Brain microvascular endothelial cell (primary cell): ENCODE data around the gene SNRNP40.

ENCODE experiments used
- DNase-seq: peaks from one replicate; pipeline ENCODE4 v3.0.0-alpha.2; 2020
- H3K27ac ChIP-seq: fragments of 250-450 bp; sonication (Bioruptor Pico); 2 replicates; pipeline ENCODE4 v1.5.1; 2020; ENCODE audit warnings: mild to moderate bottlenecking, moderate library complexity
- H3K27me3 ChIP-seq: fragments of 250-450 bp; sonication (Bioruptor Pico); replicated peaks from 2 replicates; pipeline ENCODE4 v1.5.1; 2020; ENCODE audit warnings: mild to moderate bottlenecking
- H3K36me3 ChIP-seq: fragments of 250-450 bp; sonication (Bioruptor Pico); replicated peaks from 2 replicates; pipeline ENCODE4 v1.5.1; 2020; ENCODE audit warnings: mild to moderate bottlenecking
- H3K4me3 ChIP-seq: 2 replicates; pipeline ENCODE4 v1.5.1; 2011; ENCODE audit warnings: low read depth, mild to moderate bottlenecking, control low read depth, low read length, moderate library complexity
- CTCF ChIP-seq: IDR thresholded peaks from 2 replicates; pipeline ENCODE4 v1.5.1; 2011; ENCODE audit warnings: low read depth, mild to moderate bottlenecking, moderate library complexity, low read length, control low read depth, inconsistent platforms; ENCODE audit errors: missing control alignments
- in situ Hi-C: cut with HindIII; loops from 2 replicates; pipeline ENCODE4 v1.10.0; 2017; ENCODE audit warnings: low sequenced_read_pairs, low pct_ligation_motif_present

Gene SNRNP40

GRCh38 chr1:31327381-31327780 lies 30.8 kb upstream of the SNRNP40 start:
- peaks cover 3% of the 10 kb centered on the region for H3K36me3 ChIP-seq
- no peak for DNase-seq
- no peak for TF ChIP-seq CTCF
- no peaks in the 10 kb centered on the region for H3K27me3 ChIP-seq
- no peak overlapping the region for H3K27ac ChIP-seq
- no peak overlapping the region for H3K4me3 ChIP-seq
- in situ Hi-C loops = no loop called here

- H3K4me3 ChIP-seq = no peak overlapping the region
- H3K36me3 ChIP-seq = peaks cover 5% of the 10 kb centered on the region
- no peak overlapping the region for H3K27ac ChIP-seq
- in situ Hi-C loops = no loop called here
- no peaks in the 10 kb centered on the region for H3K27me3 ChIP-seq
- TF ChIP-seq CTCF = no peak
- DNase-seq = no peak
Observed at GRCh38 chr1:31326461-31326860, 29.9 kb upstream of the SNRNP40 start.

GRCh38 chr1:31324992-31325391 lies 28.4 kb upstream of the SNRNP40 start:
- H3K4me3 ChIP-seq = no peak overlapping the region
- H3K36me3 ChIP-seq = peaks cover 5% of the 10 kb centered on the region
- DNase-seq = no peak
- H3K27ac ChIP-seq = no peak overlapping the region
- H3K27me3 ChIP-seq = no peaks in the 10 kb centered on the region
- in situ Hi-C loops = no loop called here
- TF ChIP-seq CTCF = no peak

- in situ Hi-C loops = no loop called here
- DNase-seq = no peak
- H3K27me3 ChIP-seq = no peaks in the 10 kb centered on the region
- H3K36me3 ChIP-seq = peaks cover 5% of the 10 kb centered on the region
- no peak for TF ChIP-seq CTCF
- H3K27ac ChIP-seq = no peak overlapping the region
- no peak overlapping the region for H3K4me3 ChIP-seq
Observed at GRCh38 chr1:31324093-31324492, 27.5 kb upstream of the SNRNP40 start.

GRCh38 chr1:31318146-31318545 lies 21.6 kb upstream of the SNRNP40 start:
- in situ Hi-C loops = no loop called here
- DNase-seq = no peak
- no peak for TF ChIP-seq CTCF
- no peak overlapping the region for H3K27ac ChIP-seq
- peaks cover 21% of the 10 kb centered on the region for H3K36me3 ChIP-seq
- no peak overlapping the region for H3K4me3 ChIP-seq
- H3K27me3 ChIP-seq = no peaks in the 10 kb centered on the region

- no peak for TF ChIP-seq CTCF
- Histone ChIP-seq H3K27ac (no peak overlapping the region), H3K36me3 (peaks cover 30% of the 10 kb centered on the region), H3K27me3 (no peaks in the 10 kb centered on the region), H3K4me3 (no peak overlapping the region)
- no peak for DNase-seq
- in situ Hi-C loops = no loop called here
Observed at GRCh38 chr1:31315902-31316301, 19.3 kb upstream of the SNRNP40 start.
